H1 (cell line): ENCODE results near the gene UMODL1.

Experiments
- EGR1 ChIP-seq: IDR thresholded peaks from 2 replicates; pipeline ENCODE4 v1.6.1; 2011; ENCODE audit warnings: low read depth, low read length, borderline replicate concordance
- EZH2 ChIP-seq: fragments of 200-600 bp; sonication (generic); IDR thresholded peaks from 2 replicates; pipeline ENCODE4 v1.7.1; 2012; ENCODE audit warnings: low read depth, mild to moderate bottlenecking, moderate library complexity, low read length, inconsistent platforms; ENCODE audit not compliant: severe bottlenecking
- GABPA ChIP-seq: IDR thresholded peaks from 2 replicates; pipeline ENCODE4 v1.6.1; 2011; ENCODE audit warnings: mild to moderate bottlenecking, low read length, moderate library complexity, borderline replicate concordance; ENCODE audit not compliant: insufficient read depth
- JUND ChIP-seq: IDR thresholded peaks from 2 replicates; pipeline ENCODE4 v1.6.1; 2011; ENCODE audit warnings: mild to moderate bottlenecking, improper control_type of control experiment, low read length
- POLR2A ChIP-seq, 2 experiments: IDR thresholded peaks; 1 replicate in 1 of 2; 2 replicates in 1 of 2; pipeline ENCODE4 v1.6.1; 2011; ENCODE audit warnings: low read depth in 2 of 2, low read length in 2 of 2, mild to moderate bottlenecking in 2 of 2; ENCODE audit errors: control extremely low read depth in 1 of 2
- POLR2AphosphoS5 ChIP-seq: IDR thresholded peaks from 2 replicates; pipeline ENCODE4 v1.6.1; 2011; ENCODE audit warnings: low read depth, low read length
- RFX5 ChIP-seq: IDR thresholded peaks from 2 replicates; pipeline ENCODE4 v1.6.1; 2011; ENCODE audit warnings: low read depth, low read length, improper control_type of control experiment, borderline replicate concordance
- TAF1 ChIP-seq: IDR thresholded peaks from 2 replicates; pipeline ENCODE4 v1.6.1; 2011; ENCODE audit warnings: mild to moderate bottlenecking, low read depth, low read length
- TF ChIP-seq, protein P1 (sequence below), 3 experiments: IDR thresholded peaks; 1 replicate in 2 of 3; 2 replicates in 1 of 3; pipeline versions ENCODE4 v1.5.1 to v1.6.1; 2011; ENCODE audit warnings: low read length in 3 of 3, mild to moderate bottlenecking in 3 of 3, inconsistent platforms in 2 of 3, low read depth in 1 of 3, moderate library complexity in 1 of 3; ENCODE audit not compliant: insufficient read depth in 1 of 3; ENCODE audit errors: control extremely low read depth in 1 of 3
- TF ChIP-seq, protein P2 (sequence below): IDR thresholded peaks from 2 replicates; pipeline ENCODE4 v1.6.1; 2012; ENCODE audit warnings: low read length, inconsistent platforms

DNA sequence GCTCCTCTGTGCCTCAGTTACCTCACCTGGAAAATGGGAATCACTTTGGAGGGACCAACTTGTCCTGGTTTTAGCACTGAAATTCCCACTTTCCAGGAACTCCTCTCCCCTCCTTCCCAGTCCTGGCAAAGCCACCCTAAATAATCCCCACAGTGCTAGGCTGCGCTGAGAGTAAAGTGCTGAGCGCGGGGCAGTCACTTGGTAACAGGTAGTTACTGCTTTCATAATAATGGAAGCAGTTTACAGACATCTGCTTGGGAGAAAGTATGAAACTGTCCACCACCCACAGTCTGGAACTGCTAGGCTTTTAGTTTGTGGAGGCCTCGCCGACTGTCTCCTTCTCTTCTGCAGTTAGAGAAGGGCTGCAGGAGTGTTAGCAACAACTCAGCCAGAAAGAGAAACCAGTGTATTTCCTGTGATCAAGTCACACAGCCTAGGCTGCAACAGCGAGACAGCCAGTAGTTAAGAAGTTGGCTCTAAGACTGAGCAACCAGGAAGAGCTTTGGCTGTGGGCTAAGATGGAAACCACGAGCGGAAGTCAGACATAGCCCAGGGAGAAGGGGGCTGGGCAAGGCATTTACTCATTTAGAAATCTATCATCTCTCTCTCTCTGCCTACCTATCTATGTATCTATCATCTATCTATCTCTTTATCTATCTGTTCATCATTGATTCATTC is 117.0 kb downstream of the UMODL1 start:
- TF ChIP-seq, protein P1, sequence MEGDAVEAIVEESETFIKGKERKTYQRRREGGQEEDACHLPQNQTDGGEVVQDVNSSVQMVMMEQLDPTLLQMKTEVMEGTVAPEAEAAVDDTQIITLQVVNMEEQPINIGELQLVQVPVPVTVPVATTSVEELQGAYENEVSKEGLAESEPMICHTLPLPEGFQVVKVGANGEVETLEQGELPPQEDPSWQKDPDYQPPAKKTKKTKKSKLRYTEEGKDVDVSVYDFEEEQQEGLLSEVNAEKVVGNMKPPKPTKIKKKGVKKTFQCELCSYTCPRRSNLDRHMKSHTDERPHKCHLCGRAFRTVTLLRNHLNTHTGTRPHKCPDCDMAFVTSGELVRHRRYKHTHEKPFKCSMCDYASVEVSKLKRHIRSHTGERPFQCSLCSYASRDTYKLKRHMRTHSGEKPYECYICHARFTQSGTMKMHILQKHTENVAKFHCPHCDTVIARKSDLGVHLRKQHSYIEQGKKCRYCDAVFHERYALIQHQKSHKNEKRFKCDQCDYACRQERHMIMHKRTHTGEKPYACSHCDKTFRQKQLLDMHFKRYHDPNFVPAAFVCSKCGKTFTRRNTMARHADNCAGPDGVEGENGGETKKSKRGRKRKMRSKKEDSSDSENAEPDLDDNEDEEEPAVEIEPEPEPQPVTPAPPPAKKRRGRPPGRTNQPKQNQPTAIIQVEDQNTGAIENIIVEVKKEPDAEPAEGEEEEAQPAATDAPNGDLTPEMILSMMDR (IDR thresholded peaks at IDR 0.05; ENCODE audit: control extremely low read depth in 1 of 3, insufficient read depth in 1 of 3, low read depth in 1 of 3, low read length in 3 of 3), result no peak
- TF ChIP-seq POLR2A (IDR thresholded peaks at IDR 0.05; ENCODE audit: control extremely low read depth in 1 of 2, low read depth in 2 of 2, low read length in 2 of 2) (no peak), POLR2AphosphoS5 (no peak), EZH2 (no peak), RFX5 (no peak), EGR1 (no peak), GABPA (no peak), JUND (no peak), TAF1 (no peak)
- TF ChIP-seq, protein P2, sequence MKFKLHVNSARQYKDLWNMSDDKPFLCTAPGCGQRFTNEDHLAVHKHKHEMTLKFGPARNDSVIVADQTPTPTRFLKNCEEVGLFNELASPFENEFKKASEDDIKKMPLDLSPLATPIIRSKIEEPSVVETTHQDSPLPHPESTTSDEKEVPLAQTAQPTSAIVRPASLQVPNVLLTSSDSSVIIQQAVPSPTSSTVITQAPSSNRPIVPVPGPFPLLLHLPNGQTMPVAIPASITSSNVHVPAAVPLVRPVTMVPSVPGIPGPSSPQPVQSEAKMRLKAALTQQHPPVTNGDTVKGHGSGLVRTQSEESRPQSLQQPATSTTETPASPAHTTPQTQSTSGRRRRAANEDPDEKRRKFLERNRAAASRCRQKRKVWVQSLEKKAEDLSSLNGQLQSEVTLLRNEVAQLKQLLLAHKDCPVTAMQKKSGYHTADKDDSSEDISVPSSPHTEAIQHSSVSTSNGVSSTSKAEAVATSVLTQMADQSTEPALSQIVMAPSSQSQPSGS, result no peak
